K562 (cell line): ENCODE results near the gene INSR.

Experiments used
- CHD2 ChIP-seq: IDR thresholded peaks from 2 replicates; pipeline ENCODE4 v1.6.1; 2011; ENCODE audit warnings: low read depth, low read length
- E2F4 ChIP-seq: sonication (generic); formaldehyde crosslinking; IDR thresholded peaks from 2 replicates; pipeline ENCODE4 v1.8.0; 2022; ENCODE audit warnings: mild to moderate bottlenecking, low read depth, missing genetic modification reagents
- ELF4 ChIP-seq: fragments of 450-650 bp; formaldehyde crosslinking; IDR thresholded peaks from 2 replicates; pipeline ENCODE4 v1.4.0; 2022; ENCODE audit warnings: missing genetic modification characterization
- ELK3 ChIP-seq: fragments of 450-650 bp; formaldehyde crosslinking; IDR thresholded peaks from 2 replicates; pipeline ENCODE4 v1.4.0; 2020; ENCODE audit warnings: mild to moderate bottlenecking
- FIP1L1 ChIP-seq: fragments of 200-400 bp; formaldehyde crosslinking; IDR thresholded peaks from 2 replicates; pipeline ENCODE4 v1.6.1; 2018; ENCODE audit warnings: mild to moderate bottlenecking, low read depth, low read length; ENCODE audit not compliant: poor library complexity, severe bottlenecking
- HDAC6 ChIP-seq: IDR thresholded peaks from 2 replicates; pipeline ENCODE4 v1.6.1; 2012; ENCODE audit warnings: low read depth, mild to moderate bottlenecking, control low read depth, inconsistent platforms, low read length, moderate library complexity
- HMG20B ChIP-seq: fragments of 250-450 bp; sonication (Bioruptor Pico); IDR thresholded peaks from 2 replicates; pipeline ENCODE4 v1.5.0; 2021; ENCODE audit warnings: mild to moderate bottlenecking
- MED1 ChIP-seq: sonication (generic); formaldehyde crosslinking; IDR thresholded peaks from 2 replicates; pipeline ENCODE4 v1.8.1; 2023; ENCODE audit warnings: missing genetic modification reagents, borderline replicate concordance
- POLR2A ChIP-seq: fragments of 450-650 bp; conservative IDR thresholded peaks from 2 replicates; pipeline ENCODE4 v1.6.1; 2016
- POLR2AphosphoS5 ChIP-seq: IDR thresholded peaks from 2 replicates; pipeline ENCODE4 v1.6.1; 2011; ENCODE audit warnings: mild to moderate bottlenecking, low read depth, low read length, moderate library complexity; ENCODE audit not compliant: control insufficient read depth, insufficient read depth
- RHOXF2B ChIP-seq: fragments of 250-450 bp; sonication (Bioruptor Pico); conservative IDR thresholded peaks from 2 replicates; pipeline ENCODE4 v1.5.1; 2021
- SMAD3 ChIP-seq: fragments of 450-650 bp; formaldehyde crosslinking; conservative IDR thresholded peaks from 2 replicates; pipeline ENCODE4 v1.4.0; 2020; ENCODE audit warnings: mild to moderate bottlenecking
- ZNF3 ChIP-seq: fragments of 250-450 bp; sonication (Bioruptor Pico); IDR thresholded peaks from 2 replicates; pipeline ENCODE4 v1.5.0; 2021; ENCODE audit warnings: mild to moderate bottlenecking, moderate library complexity
- TF ChIP-seq, protein P1 (sequence below): IDR thresholded peaks from 3 replicates; pipeline ENCODE4 v1.6.1; 2011; ENCODE audit warnings: borderline replicate concordance, mild to moderate bottlenecking; ENCODE audit not compliant: insufficient read length, insufficient read depth

DNA sequence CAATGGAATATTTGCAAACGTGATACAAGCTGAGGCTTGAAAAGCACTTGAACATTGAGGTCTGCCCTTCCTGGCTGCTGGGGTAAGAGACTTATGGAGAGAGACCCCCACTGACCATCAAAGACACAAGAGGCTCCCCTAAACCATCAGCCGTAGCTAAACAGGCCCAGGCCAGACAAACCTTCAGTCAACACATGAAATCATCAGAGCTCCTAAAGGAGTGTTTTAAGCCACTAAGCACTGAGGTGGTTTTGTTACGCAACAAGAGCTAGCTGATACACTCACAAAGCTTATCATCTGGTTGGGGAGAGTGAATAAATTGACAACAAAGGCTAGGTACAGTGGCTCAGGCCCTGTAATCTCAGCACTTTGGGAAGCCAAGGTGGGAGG is 114.3 kb downstream of the INSR start:
- TF ChIP-seq ELF4 (no peak), CHD2 (no peak), RHOXF2B (CRISPR knock-in tag) (no peak), SMAD3 (CRISPR knock-in tag) (no peak), E2F4 (CRISPR knock-in tag) (no peak), HMG20B (CRISPR knock-in tag) (no peak), POLR2A (no peak), HDAC6 (no peak), ELK3 (CRISPR knock-in tag) (no peak), MED1 (no peak), FIP1L1 (no peak), POLR2AphosphoS5 (no peak), ZNF3 (no peak)
- TF ChIP-seq, protein P1, sequence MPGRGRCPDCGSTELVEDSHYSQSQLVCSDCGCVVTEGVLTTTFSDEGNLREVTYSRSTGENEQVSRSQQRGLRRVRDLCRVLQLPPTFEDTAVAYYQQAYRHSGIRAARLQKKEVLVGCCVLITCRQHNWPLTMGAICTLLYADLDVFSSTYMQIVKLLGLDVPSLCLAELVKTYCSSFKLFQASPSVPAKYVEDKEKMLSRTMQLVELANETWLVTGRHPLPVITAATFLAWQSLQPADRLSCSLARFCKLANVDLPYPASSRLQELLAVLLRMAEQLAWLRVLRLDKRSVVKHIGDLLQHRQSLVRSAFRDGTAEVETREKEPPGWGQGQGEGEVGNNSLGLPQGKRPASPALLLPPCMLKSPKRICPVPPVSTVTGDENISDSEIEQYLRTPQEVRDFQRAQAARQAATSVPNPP: no peak
